GM21723 (cell line): ENCODE measurements around the gene RPL38.

Experiments used
- ATAC-seq: cut with Tn5 transposase; IDR thresholded peaks from one replicate; pipeline ENCODE4 v1.9.1; 2021; ENCODE audit warnings: mild to moderate bottlenecking, moderate library complexity; ENCODE audit not compliant: unreplicated experiment

Gene RPL38

GRCh38 chr17:74224959-74225725, 21.7 kb downstream of the RPL38 start:
- no peak for ATAC-seq

GRCh38 chr17:74226252-74226651, 22.8 kb downstream of the RPL38 start:
- no peak for ATAC-seq

- ATAC-seq, result no peak
Observed at GRCh38 chr17:74227271-74228080, 24.0 kb downstream of the RPL38 start.

DNA sequence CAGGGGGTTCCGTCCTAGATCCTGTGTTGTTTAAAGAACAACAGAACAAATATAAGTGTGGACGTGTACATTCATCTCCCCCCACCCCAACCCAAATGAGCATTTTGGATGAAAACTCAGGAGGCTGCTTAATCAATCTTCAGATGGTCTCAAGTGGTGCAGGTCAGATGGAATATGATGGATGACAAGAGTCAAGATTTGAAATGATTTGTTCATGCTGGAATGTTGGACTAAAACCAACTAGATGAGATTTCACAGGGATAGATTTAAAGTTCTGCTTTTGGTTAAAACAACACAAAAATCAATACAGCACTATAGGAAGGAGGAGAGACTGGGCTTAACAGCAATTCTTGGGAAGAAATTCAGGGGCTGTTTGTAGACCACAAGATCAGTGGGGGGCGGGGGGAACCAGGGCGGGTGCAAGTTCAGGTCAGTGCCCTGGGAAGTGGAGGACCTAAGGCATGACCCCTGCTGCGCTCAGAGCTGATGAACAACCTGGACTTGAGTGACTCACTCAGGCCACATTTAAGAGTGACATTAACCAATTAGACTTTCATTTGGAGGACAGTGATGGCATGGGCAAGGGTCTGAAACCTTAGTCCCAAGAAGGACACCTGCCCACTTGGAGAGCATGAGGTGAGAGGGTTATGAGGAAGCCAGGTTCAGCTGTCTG, 25.0 kb downstream of the RPL38 start:
- no peak for ATAC-seq

DNA sequence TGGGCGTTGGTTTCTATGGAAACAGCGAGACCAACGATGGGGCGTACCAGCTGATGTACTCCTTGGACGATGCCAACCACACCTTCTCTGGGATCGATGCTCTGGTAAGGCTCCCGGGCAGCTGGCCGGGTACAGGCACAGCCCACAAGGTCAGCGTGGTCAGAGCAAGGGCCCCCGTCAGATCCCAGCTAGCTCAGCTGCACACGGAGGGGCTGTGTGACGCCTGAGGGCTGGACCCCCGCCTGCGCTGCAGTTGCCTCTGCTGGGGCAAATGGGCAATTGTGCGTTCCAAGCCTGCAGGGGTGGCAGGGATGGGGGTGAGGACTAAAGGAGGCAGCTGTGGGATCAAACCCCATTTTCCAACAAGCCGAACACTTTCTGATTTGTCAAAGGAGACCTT, 27.4 kb downstream of the RPL38 start:
- ATAC-seq, result no peak

- ATAC-seq, result no peak
Observed at GRCh38 chr17:74231928-74232907, 28.7 kb downstream of the RPL38 start.

DNA sequence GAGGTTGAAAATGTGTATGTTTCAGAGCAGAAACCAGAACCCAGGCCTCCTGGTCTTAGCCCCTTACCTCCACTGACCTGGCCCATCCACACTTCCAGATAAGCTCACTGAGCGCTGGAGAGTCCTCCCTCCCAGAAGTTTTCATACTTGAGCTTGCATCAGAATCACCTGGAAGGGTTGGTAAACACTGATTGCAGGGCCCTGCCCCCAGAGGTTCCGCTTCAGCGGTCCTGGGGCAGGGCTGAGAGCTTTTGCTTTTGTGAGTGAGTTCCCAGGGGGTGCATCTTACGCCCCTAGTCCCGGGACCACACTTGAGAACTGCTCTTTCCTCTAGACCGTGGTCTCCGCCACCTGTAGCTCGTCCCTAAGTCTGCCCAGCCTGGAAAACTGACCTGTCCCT, 30.5 kb downstream of the RPL38 start:
- ATAC-seq, result no peak

DNA sequence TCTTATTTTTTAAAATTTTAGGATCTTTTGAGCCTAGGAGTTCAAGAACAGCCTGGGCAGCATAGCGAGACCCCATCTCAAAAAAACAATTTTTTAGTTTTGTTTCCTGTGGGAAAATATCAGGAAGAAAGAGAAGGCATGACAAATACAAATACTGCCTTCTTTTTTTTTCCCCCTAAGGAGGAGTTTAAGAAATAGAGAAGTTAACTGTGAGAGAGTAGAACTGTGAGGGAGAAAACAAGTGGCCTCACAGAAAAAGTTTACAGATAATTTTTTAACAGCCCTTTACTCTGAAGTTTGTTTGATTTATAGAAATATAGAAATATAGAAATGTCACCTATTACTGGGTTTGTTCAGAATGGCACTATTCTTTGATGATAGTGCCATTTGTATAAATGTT, 31.0 kb downstream of the RPL38 start:
- ATAC-seq, result no peak

GRCh38 chr17:74235040-74235581, 31.6 kb downstream of the RPL38 start:
- ATAC-seq, result no peak

DNA sequence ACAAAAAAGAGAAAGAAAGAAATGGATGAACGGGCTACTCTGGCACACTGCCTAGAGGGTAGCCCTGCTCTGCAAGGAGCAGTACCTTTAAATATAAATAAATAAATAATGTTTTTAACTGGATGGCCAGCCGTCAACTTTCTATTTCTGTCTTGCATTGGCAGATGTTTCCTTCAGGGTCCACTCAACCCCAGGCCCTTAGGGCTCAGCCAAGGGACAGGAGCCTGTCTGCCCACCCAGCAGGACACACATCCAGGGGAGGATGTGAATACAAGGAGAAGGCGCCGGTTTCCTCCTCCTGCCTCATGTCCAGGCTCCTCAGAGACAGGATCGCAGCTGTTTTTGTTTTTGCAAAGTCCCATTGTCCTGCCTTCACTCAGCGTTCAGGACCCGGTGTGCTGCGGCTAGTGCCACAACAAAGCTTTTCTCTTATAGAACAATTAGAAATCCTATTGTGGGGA, 32.5 kb downstream of the RPL38 start:
- ATAC-seq, result no peak

DNA sequence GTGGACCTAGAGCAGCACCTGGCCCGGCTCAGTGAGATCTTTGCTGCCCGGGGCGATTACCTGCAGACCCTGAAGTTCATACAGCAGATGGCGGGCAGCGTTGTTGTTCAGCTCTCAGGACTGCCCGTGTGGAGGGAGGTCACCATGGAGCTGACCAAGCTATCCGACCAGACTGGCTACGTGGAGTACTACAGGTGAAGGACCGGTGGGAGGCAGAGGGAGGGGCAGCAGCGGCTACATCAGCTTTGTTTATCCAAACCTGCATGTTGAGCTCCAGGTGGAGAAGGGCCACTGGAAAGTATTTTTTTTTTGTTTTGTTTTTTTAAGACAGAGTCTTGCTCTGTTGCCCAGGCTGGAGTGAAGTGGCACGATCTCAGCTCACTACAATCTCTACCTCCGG, 33.8 kb downstream of the RPL38 start:
- no peak for ATAC-seq

- ATAC-seq, result no peak
Observed at GRCh38 chr17:74239172-74239571, 35.7 kb downstream of the RPL38 start.

GRCh38 chr17:74240618-74241205, 37.2 kb downstream of the RPL38 start:
- no peak for ATAC-seq

DNA sequence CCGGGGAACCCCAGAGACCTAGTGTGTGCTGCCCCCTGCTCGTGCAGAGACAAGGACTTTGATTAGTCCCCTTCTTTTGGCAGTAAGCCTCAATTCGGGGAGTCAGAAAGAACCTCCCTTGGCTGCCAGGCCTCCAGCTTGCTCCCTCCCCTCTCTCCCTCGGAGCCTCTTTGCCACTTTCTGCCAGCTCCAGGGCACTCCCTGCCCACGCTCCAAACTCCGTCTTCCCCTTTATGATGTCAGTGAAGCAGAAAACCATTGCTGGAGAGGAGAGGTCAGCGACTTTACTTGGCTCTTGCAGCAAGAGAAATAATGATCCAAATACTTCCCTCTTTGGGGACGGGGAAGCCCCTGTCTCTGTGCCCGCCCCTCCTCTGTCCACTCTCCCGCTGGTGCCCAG, 38.0 kb downstream of the RPL38 start:
- no peak for ATAC-seq

DNA sequence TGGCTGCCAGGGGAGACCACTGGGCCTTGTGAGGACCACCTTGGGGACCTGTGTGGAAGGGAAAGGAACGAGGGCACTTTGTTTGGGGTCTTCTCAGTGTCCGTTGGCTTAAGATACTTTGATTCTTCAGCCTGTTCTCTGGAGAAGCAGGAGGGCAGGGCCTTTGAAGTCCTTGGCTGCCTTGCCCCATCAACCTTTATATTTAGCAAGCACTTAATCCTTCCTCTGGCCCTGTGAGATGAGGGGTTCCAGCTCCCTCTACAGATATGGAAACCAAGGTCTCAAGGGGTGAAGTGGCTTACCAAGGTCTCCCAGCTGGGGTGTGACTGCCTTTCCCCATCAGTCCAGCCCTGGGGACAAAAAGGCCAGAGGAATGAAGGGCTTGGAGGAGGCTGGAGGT, 38.4 kb downstream of the RPL38 start:
- no peak for ATAC-seq

DNA sequence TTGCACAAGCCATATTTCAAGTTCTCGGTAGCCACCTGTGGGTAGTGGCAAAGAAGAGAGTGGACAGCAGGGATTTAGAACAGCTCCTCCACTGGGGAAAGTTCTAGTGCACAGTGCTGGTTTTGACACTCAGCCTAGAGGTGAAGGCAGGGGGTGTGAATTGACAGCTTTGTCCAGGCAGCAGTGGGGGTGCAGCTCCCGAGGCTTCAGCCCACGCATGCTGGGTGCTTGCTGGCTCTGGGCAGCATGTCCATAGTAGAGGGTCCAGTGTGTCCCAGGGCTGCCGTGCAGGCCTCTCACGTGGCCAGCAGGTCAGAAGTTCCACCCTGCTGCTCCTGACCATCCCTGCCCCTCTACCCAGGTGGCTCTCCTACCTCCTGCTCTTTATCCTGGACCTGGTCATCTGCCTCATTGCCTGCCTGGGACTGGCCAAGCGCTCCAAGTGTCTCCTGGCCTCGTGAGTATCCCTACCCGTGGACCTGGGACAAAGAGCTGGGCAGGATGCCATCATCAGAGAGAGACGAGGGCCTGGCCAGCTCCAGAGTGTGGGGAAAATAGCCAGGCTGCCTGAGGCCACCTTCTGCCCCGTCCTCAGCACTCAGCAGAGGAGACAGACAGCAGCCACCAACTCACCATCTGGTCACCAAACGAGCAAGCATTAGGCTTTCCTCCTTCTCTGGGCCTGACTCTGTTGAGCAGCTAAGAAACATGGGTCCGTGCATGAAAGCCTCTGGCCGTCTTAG, 39.7 kb downstream of the RPL38 start:
- no peak for ATAC-seq

DNA sequence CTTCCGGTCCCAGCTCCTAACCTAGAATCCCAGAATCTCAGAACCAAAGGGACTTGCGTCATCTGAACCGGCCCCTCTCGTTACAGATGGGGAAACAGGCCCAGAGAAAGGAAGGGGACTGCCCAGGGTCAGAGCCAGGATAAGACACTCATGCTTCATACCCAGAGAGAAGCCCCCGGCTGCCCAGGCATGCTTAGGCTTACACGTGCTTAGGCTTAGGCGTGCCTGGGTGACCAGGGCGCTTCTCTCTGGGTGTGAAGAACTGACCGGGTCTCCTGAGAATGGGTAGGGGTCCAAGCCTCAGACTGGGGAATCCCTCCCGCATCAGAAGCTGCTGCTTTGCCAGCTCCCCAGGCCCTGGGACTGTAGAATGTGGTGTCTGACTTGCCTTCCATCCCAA, 40.6 kb downstream of the RPL38 start:
- no peak for ATAC-seq

GRCh38 chr17:74244548-74244947, 41.1 kb downstream of the RPL38 start:
- no peak for ATAC-seq

- no peak for ATAC-seq
Observed at GRCh38 chr17:74245145-74245831, 41.8 kb downstream of the RPL38 start.
